ENCODE data around the gene RHOBTB1.

The RHOBTB1 gene

GRCh38 chr10:60899266-60899665, 44.7 kb downstream of the RHOBTB1 start:
- no peaks in the 10 kb centered on the region for H3K4me1 ChIP-seq (ENCODE audit: insufficient read depth, low read length, severe bottlenecking)
- H3K27ac ChIP-seq (ENCODE audit: low read depth, low read length, poor library complexity, severe bottlenecking): no peak overlapping the region
- H3K9ac ChIP-seq (ENCODE audit: low read length): no peak overlapping the region
- H3F3A ChIP-seq (ENCODE audit: insufficient read depth, low read length): no peaks in the 10 kb centered on the region
- no peak overlapping the region for H3K4me2 ChIP-seq (ENCODE audit: low read length)
- no peak overlapping the region for H2AFZ ChIP-seq (ENCODE audit: low read length)
- no peaks in the 10 kb centered on the region for H3K9me2 ChIP-seq (ENCODE audit: low read depth, low read length)
- H4K20me1 ChIP-seq (ENCODE audit: insufficient read depth, low read length): no peaks in the 10 kb centered on the region
- no peak for TF ChIP-seq CTCF (IDR thresholded peaks at IDR 0.05; ENCODE audit: low read length)
- TF ChIP-seq EZH2 (IDR thresholded peaks at IDR 0.05; ENCODE audit: borderline replicate concordance, low read length): no peak
- no peak overlapping the region for H3K4me3 ChIP-seq (ENCODE audit: low read depth, low read length, poor library complexity, severe bottlenecking)
- no peaks in the 10 kb centered on the region for H3K79me2 ChIP-seq (ENCODE audit: insufficient read depth, low read length)
- no peaks in the 10 kb centered on the region for H3K9me3 ChIP-seq (ENCODE audit: low read length)
- H3K27me3 ChIP-seq (ENCODE audit: insufficient read depth, low read length): no peaks in the 10 kb centered on the region
- H3K36me3 ChIP-seq (ENCODE audit: insufficient read depth, low read length): no peaks in the 10 kb centered on the region

GRCh38 chr10:60898321-60898720, 45.7 kb downstream of the RHOBTB1 start:
- TF ChIP-seq EZH2 (IDR thresholded peaks at IDR 0.05; ENCODE audit: borderline replicate concordance, low read length) (no peak), CTCF (IDR thresholded peaks at IDR 0.05; ENCODE audit: low read length) (no peak)
- Histone ChIP-seq H4K20me1 (ENCODE audit: insufficient read depth, low read length) (no peaks in the 10 kb centered on the region), H2AFZ (ENCODE audit: low read length) (no peak overlapping the region), H3K9me2 (ENCODE audit: low read depth, low read length) (no peaks in the 10 kb centered on the region), H3K4me1 (ENCODE audit: insufficient read depth, low read length, severe bottlenecking) (no peaks in the 10 kb centered on the region), H3K27me3 (ENCODE audit: insufficient read depth, low read length) (no peaks in the 10 kb centered on the region), H3K9ac (ENCODE audit: low read length) (no peak overlapping the region), H3K36me3 (ENCODE audit: insufficient read depth, low read length) (no peaks in the 10 kb centered on the region), H3F3A (ENCODE audit: insufficient read depth, low read length) (no peaks in the 10 kb centered on the region), H3K27ac (ENCODE audit: low read depth, low read length, poor library complexity, severe bottlenecking) (no peak overlapping the region), H3K4me3 (ENCODE audit: low read depth, low read length, poor library complexity, severe bottlenecking) (no peak overlapping the region), H3K4me2 (ENCODE audit: low read length) (no peak overlapping the region), H3K79me2 (ENCODE audit: insufficient read depth, low read length) (no peaks in the 10 kb centered on the region), H3K9me3 (ENCODE audit: low read length) (no peaks in the 10 kb centered on the region)

- no peak overlapping the region for H3K4me2 ChIP-seq (ENCODE audit: low read length)
- no peaks in the 10 kb centered on the region for H3K79me2 ChIP-seq (ENCODE audit: insufficient read depth, low read length)
- no peaks in the 10 kb centered on the region for H3K27me3 ChIP-seq (ENCODE audit: insufficient read depth, low read length)
- no peak overlapping the region for H2AFZ ChIP-seq (ENCODE audit: low read length)
- no peak overlapping the region for H3K4me3 ChIP-seq (ENCODE audit: low read depth, low read length, poor library complexity, severe bottlenecking)
- H3K36me3 ChIP-seq (ENCODE audit: insufficient read depth, low read length): no peaks in the 10 kb centered on the region
- H3F3A ChIP-seq (ENCODE audit: insufficient read depth, low read length): no peaks in the 10 kb centered on the region
- no peaks in the 10 kb centered on the region for H3K9me2 ChIP-seq (ENCODE audit: low read depth, low read length)
- no peaks in the 10 kb centered on the region for H3K9me3 ChIP-seq (ENCODE audit: low read length)
- no peaks in the 10 kb centered on the region for H3K4me1 ChIP-seq (ENCODE audit: insufficient read depth, low read length, severe bottlenecking)
- no peak overlapping the region for H3K27ac ChIP-seq (ENCODE audit: low read depth, low read length, poor library complexity, severe bottlenecking)
- H4K20me1 ChIP-seq (ENCODE audit: insufficient read depth, low read length): no peaks in the 10 kb centered on the region
- H3K9ac ChIP-seq (ENCODE audit: low read length): no peak overlapping the region
- TF ChIP-seq EZH2 (IDR thresholded peaks at IDR 0.05; ENCODE audit: borderline replicate concordance, low read length) (no peak), CTCF (IDR thresholded peaks at IDR 0.05; ENCODE audit: low read length) (no peak)
Measured at GRCh38 chr10:60896810-60897209, 47.2 kb downstream of the RHOBTB1 start.

All from OCI-LY1 (cell line).